ENCODE data around the gene ADAP1.

The ADAP1 gene

GRCh38 chr7:884191-885003 lies 70.1 kb downstream of the ADAP1 start:
- H3K4me3 ChIP-seq (ENCODE audit: control insufficient read depth, low read depth, low read length) = no peak overlapping the region
- TF ChIP-seq, protein P1, sequence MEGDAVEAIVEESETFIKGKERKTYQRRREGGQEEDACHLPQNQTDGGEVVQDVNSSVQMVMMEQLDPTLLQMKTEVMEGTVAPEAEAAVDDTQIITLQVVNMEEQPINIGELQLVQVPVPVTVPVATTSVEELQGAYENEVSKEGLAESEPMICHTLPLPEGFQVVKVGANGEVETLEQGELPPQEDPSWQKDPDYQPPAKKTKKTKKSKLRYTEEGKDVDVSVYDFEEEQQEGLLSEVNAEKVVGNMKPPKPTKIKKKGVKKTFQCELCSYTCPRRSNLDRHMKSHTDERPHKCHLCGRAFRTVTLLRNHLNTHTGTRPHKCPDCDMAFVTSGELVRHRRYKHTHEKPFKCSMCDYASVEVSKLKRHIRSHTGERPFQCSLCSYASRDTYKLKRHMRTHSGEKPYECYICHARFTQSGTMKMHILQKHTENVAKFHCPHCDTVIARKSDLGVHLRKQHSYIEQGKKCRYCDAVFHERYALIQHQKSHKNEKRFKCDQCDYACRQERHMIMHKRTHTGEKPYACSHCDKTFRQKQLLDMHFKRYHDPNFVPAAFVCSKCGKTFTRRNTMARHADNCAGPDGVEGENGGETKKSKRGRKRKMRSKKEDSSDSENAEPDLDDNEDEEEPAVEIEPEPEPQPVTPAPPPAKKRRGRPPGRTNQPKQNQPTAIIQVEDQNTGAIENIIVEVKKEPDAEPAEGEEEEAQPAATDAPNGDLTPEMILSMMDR (conservative IDR thresholded peaks at IDR 0.05; ENCODE audit: control insufficient read depth, insufficient read depth, low read depth, low read length) = no peak
- DNase-seq (ENCODE audit: low read depth) = no peak

DNA sequence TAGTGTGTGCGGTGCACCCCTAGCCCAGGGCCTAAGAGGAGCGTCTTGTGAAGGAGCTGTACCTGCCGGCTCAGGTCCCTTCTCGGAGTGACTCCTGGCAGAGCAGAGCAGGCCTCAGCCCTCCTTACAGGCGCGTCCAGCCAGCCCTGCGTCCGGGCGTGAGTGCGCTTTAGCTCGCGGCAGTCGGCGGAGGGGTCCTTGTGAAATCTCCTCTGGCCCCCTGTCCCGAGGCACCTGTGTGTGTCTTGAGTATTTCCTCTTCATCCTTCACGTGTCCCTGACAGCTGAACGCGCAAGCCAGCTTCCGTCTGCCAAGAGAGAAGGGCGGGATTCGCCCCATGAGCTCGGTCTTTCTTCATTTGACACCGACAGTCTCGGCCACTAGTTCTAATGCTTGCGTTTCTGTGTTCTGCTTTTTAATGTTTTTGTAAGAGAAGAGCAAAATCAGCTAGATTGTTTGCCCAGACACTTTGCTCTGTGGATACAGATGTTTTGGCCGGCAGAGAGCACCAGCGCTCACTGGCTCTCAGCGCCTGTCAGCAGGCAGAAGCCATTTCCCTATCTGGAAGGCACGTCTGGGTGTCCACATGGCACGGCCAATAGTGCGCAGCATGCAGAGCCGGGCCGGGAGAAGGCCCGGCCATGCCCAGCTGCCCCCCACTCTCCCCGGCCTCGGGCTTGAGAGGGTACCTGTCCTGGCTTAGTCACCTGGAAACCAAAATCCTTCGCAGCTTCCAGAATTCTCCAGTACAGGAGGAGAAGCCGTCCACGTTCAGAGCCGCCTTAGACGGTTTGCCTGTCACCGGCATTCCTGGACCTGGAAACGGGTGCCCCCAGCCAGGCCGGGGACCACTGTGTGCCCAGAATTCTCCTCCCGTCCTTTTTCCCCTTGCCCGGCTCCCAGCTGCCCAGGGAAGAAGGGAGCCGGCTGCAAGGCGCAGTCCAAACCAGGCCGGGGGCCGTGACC lies 71.1 kb downstream of the ADAP1 start:
- TF ChIP-seq, protein P1 (conservative IDR thresholded peaks at IDR 0.05; ENCODE audit: control insufficient read depth, insufficient read depth, low read depth, low read length) = no peak
- DNase-seq (ENCODE audit: low read depth) = no peak
- no peak overlapping the region for H3K4me3 ChIP-seq (ENCODE audit: control insufficient read depth, low read depth, low read length)

GRCh38 chr7:882336-883035 lies 72.0 kb downstream of the ADAP1 start:
- DNase-seq (ENCODE audit: low read depth) = no peak
- TF ChIP-seq, protein P1 (conservative IDR thresholded peaks at IDR 0.05; ENCODE audit: control insufficient read depth, insufficient read depth, low read depth, low read length) = no peak
- H3K4me3 ChIP-seq (ENCODE audit: control insufficient read depth, low read depth, low read length) = no peak overlapping the region

- DNase-seq (ENCODE audit: low read depth) = no peak
- TF ChIP-seq, protein P1 (conservative IDR thresholded peaks at IDR 0.05; ENCODE audit: control insufficient read depth, insufficient read depth, low read depth, low read length) = no peak
- no peak overlapping the region for H3K4me3 ChIP-seq (ENCODE audit: control insufficient read depth, low read depth, low read length)
Measured at GRCh38 chr7:881441-882234, 72.8 kb downstream of the ADAP1 start.

DNA sequence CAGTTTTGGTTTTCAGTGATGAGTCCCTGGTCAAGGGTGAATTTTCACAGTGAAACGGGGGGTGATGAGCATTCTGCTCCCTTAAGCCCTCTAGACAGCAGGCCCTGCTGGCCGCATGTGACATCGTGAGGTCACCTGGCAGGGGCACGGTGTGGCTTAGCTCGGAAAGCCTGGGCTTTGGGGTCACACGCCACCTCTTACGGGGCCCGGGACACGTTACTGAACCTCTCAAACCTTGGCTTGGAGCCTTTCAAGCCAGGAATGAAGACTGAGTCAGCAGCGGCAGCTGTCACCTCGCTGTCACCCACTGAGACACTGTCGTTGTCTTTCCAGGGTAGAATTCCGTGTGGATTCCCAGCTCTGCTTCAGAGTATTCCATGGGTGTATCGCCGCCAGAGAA lies 74.0 kb downstream of the ADAP1 start:
- no peak for DNase-seq (ENCODE audit: low read depth)
- TF ChIP-seq, protein P1 (conservative IDR thresholded peaks at IDR 0.05; ENCODE audit: control insufficient read depth, insufficient read depth, low read depth, low read length) = no peak
- H3K4me3 ChIP-seq (ENCODE audit: control insufficient read depth, low read depth, low read length) = no peak overlapping the region

Data from fibroblast of mammary gland (primary cell).